ENCODE results near the gene SCFD2.

DNA sequence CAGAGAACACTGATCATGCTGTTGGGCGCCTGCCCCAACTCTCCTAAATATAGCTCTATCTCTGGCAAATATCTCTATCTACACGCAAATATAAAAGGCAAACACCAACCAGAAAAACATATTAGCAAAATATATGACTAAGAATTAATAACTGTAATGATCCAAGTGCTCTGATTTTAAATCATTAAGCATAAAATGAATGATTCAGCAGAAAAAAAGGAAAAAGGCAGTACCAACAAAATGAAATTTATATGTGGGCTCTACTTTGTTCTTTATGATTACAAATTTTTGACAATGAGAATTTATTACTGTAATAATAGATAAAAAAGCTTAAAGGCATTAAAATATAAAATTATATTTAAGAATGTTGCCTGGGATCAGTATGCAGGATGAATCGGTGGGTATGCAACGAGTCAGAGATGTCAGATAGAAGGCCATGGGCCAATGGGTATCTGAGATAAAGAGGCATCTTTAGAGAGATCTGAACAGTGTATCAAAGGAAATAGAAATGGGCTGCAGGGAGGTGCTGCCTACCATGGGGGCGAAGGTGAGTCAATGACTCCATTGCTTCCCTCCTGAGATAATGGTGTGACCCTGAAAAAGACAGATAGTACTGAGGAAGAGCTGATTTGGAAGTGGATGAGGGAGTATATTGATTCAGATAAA is 234.8 kb downstream of the SCFD2 start:
- no peak for TF ChIP-seq ZNF274 (IDR thresholded peaks at IDR 0.05; ENCODE audit: low read depth, low read length)
- no peak for TF ChIP-seq YY1 (IDR thresholded peaks at IDR 0.05; ENCODE audit: insufficient read depth, insufficient read length)
- no peak for TF ChIP-seq SUZ12 (IDR thresholded peaks at IDR 0.05; ENCODE audit: extremely low read depth, insufficient read depth, insufficient read length)
